Fibroblast of lung (primary cell): ENCODE results near the gene HIP1.

Experiments
- EZH2 ChIP-seq: IDR thresholded peaks from 2 replicates; pipeline ENCODE4 v1.5.1; 2012; ENCODE audit warnings: low read length, control low read depth, mild to moderate bottlenecking; ENCODE audit errors: missing control alignments
- TF ChIP-seq, protein P1 (sequence below), 2 donors: IDR thresholded peaks in 1 of 2; conservative IDR thresholded peaks in 1 of 2; 1 replicate in 1 of 2; 2 replicates in 1 of 2; pipeline ENCODE4 v1.5.1; 2011 to 2012; ENCODE audit warnings: low read length in 2 of 2, control low read depth in 1 of 2, inconsistent platforms in 1 of 2, low read depth in 1 of 2, mild to moderate bottlenecking in 1 of 2

DNA sequence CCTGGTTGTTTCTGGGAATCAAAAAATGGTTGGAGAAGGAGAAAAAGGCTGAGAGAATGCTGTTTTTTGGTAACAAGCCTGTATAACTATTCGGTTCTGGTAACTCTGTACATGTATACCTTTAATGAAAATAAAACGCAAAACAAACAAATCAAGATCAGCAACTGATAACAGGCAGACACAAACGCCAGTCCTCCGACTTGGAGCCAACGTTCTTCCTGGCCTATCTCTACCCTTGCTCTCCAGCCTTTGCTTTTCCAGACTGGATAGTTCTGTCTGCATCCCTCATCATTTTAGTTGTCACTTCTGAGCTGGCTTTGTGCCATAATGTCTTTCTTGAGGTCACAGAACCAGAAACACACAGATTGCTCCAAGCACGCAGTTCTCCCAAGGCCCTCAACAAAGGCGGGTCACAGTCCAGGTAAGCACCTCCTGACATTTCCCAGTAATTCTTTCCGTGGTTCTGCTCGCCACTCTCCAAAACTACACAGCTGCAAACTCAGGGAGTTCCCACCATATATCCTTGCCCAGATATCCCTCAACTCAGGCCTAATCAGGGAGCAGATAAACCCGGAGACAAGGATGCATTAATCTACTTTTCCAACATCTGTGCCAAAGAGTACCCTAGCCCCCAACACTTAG is 20.2 kb downstream of the HIP1 start:
- no peak for TF ChIP-seq EZH2
- TF ChIP-seq, protein P1, sequence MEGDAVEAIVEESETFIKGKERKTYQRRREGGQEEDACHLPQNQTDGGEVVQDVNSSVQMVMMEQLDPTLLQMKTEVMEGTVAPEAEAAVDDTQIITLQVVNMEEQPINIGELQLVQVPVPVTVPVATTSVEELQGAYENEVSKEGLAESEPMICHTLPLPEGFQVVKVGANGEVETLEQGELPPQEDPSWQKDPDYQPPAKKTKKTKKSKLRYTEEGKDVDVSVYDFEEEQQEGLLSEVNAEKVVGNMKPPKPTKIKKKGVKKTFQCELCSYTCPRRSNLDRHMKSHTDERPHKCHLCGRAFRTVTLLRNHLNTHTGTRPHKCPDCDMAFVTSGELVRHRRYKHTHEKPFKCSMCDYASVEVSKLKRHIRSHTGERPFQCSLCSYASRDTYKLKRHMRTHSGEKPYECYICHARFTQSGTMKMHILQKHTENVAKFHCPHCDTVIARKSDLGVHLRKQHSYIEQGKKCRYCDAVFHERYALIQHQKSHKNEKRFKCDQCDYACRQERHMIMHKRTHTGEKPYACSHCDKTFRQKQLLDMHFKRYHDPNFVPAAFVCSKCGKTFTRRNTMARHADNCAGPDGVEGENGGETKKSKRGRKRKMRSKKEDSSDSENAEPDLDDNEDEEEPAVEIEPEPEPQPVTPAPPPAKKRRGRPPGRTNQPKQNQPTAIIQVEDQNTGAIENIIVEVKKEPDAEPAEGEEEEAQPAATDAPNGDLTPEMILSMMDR (conservative IDR thresholded peaks at IDR 0.05 in 1 of 2, IDR thresholded peaks at IDR 0.05 in 1 of 2; ENCODE audit: low read depth in 1 of 2, low read length in 2 of 2), result no peak
